Ectodermal cell (in vitro differentiated cells): ENCODE measurements around the gene SLC2A10.

ENCODE experiments used
- H3K27ac ChIP-seq: 2 replicates; pipeline ENCODE4 v1.7.0; 2013; ENCODE audit warnings: mild to moderate bottlenecking, low read depth, low read length; ENCODE audit not compliant: insufficient read depth, poor library complexity, severe bottlenecking
- H3K27me3 ChIP-seq: 2 replicates; pipeline ENCODE4 v1.7.0; 2013; ENCODE audit warnings: mild to moderate bottlenecking, low read length; ENCODE audit not compliant: insufficient read depth, control insufficient read depth, poor library complexity, severe bottlenecking
- H3K36me3 ChIP-seq: one replicate; pipeline ENCODE4 v1.7.0; 2013; ENCODE audit warnings: low read length; ENCODE audit not compliant: control insufficient read depth, insufficient read depth
- H3K4me1 ChIP-seq: one replicate; pipeline ENCODE4 v1.7.0; 2013; ENCODE audit warnings: low read length; ENCODE audit not compliant: control insufficient read depth, insufficient read depth
- H3K4me3 ChIP-seq: 2 replicates; pipeline ENCODE4 v1.7.0; 2013; ENCODE audit warnings: low read depth, low read length, control low read depth; ENCODE audit not compliant: insufficient read depth
- H3K9me3 ChIP-seq: 2 replicates; pipeline ENCODE4 v1.7.0; 2013; ENCODE audit warnings: mild to moderate bottlenecking, low read length, moderate library complexity; ENCODE audit not compliant: control insufficient read depth
- WGBS, 2 experiments: methylation state at CpG; one replicate each; pipeline ENCODE4 v1.1.7; 2013; ENCODE audit warnings: missing lambda C conversion rate in 2 of 2; 5-methylcytosine and 5-hydroxymethylcytosine counted together

SLC2A10 gene

DNA sequence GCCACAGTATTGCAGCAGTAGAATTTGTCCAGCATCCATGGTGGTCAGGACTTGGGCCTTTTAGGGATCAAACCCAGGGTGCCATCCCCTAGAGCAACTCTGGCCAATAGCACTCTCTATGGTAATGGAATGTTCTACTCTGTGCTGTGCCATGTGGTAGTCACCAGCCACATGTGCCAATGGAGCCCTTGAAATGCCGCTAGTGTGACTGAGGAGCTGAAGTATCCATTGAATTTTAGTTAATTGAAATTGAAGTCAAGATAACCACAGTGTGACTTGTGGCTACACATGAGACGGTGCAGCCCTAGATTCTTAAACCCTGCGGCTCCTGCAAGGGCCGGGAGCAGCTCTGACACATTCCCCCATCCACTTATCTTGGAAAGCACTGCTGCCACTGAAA, 54.6 kb downstream of the SLC2A10 start:
- Histone ChIP-seq H3K27me3 (no peaks in the 10 kb centered on the region), H3K36me3 (no peaks in the 10 kb centered on the region), H3K4me1 (peaks cover 5% of the 10 kb centered on the region), H3K27ac (no peak overlapping the region), H3K9me3 (no peaks in the 10 kb centered on the region), H3K4me3 (no peak overlapping the region)
- WGBS, 2 experiments = 92 to 93% methylated on average over 4 of the region's 4 CpGs

DNA sequence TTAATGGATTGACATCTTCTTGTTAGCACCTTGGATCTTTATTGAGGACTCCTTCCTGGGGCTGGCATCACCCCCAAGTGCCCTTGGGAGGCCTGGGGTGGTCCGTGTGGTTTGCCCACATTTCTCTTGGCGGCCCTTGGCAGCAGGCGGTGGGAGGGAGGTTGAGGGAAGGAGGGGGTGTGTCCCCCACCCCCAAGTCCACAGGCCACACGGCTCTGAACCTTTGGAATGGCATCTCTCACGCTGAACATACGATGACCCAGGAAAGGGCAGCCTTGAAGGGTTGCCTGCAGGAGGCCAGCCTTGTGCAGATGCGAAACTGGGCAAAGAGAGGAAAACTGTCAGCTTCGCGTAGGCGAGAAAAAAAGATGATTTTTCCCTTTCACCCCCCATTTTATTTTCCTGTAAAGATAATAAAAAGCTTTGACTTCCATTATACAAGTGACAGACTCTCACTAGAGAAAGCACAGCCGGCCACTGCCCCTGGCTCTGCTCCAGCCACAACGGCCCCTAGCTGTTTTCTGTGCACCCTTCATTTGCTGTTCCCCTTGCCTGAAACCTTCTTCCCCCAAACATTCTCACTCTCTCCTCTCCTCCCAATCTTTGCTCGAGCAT, 56.2 kb downstream of the SLC2A10 start:
- Histone ChIP-seq H3K27me3 (no peaks in the 10 kb centered on the region), H3K4me3 (no peak overlapping the region), H3K4me1 (peaks cover 5% of the 10 kb centered on the region), H3K9me3 (no peaks in the 10 kb centered on the region), H3K27ac (no peak overlapping the region), H3K36me3 (no peaks in the 10 kb centered on the region)
- 82 to 87% methylated on average over 13 of the region's 13 CpGs for WGBS, 2 experiments

GRCh38 chr20:46767127-46767761, 57.8 kb downstream of the SLC2A10 start:
- Histone ChIP-seq H3K27ac (no peak overlapping the region), H3K4me1 (peaks cover 5% of the 10 kb centered on the region), H3K36me3 (no peaks in the 10 kb centered on the region), H3K9me3 (no peaks in the 10 kb centered on the region), H3K27me3 (no peaks in the 10 kb centered on the region), H3K4me3 (no peak overlapping the region)
- WGBS, 2 experiments = 81% methylated on average over 4 of the region's 4 CpGs

GRCh38 chr20:46770330-46771194, 61.1 kb downstream of the SLC2A10 start:
- no peak overlapping the region for H3K27ac ChIP-seq
- H3K4me1 ChIP-seq = peaks cover under 1% of the 10 kb centered on the region
- no peak overlapping the region for H3K4me3 ChIP-seq
- no peaks in the 10 kb centered on the region for H3K27me3 ChIP-seq
- H3K36me3 ChIP-seq = no peaks in the 10 kb centered on the region
- H3K9me3 ChIP-seq = no peaks in the 10 kb centered on the region
- WGBS, 2 experiments = 88% methylated on average over 10 of the region's 10 CpGs

DNA sequence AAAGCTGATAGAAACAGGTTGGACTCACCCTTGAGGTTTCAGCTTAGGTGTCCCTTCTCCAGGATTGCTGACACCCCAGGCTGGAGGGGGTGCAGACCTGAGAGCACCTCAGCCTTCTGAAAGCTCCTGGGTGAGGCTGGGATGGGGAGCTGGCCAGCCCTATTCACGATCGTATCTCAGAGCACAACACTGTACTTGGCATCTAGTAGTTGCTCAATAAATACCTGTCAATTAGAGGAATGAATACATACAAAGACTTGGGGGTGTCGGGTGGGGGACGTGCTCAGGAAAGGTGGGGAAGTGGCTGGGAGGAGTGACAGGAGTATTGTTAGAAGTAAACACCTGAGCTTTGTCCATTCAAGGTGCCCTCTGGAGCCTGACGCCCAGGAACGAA, 61.7 kb downstream of the SLC2A10 start:
- no peaks in the 10 kb centered on the region for H3K9me3 ChIP-seq
- H3K4me1 ChIP-seq = no peaks in the 10 kb centered on the region
- H3K4me3 ChIP-seq = no peak overlapping the region
- no peaks in the 10 kb centered on the region for H3K36me3 ChIP-seq
- 95 to 96% methylated on average over 6 of the region's 6 CpGs for WGBS, 2 experiments
- no peaks in the 10 kb centered on the region for H3K27me3 ChIP-seq
- no peak overlapping the region for H3K27ac ChIP-seq

DNA sequence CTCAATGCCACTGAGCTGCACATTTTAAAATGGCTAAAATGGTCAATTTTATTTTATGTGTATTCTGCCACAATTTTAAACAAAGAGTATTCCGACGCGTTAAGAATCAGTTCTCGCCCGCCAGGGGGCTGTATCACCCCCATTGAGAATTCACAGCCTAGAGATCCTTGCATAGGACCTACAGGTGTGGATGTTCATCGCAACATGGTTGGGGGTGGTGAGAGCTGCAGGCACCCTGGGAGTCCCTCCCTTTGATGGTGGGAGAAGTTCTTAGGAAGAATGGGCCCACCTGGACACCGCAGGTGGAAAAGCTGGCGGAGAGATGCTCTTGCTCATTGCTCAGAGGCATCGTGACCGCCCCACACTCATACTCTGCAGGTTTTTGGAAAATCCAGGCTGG, 63.5 kb downstream of the SLC2A10 start:
- H3K27ac ChIP-seq = no peak overlapping the region
- 85 to 86% methylated on average over 10 of the region's 10 CpGs for WGBS, 2 experiments
- H3K36me3 ChIP-seq = no peaks in the 10 kb centered on the region
- no peaks in the 10 kb centered on the region for H3K27me3 ChIP-seq
- H3K4me1 ChIP-seq = no peaks in the 10 kb centered on the region
- no peak overlapping the region for H3K4me3 ChIP-seq
- no peaks in the 10 kb centered on the region for H3K9me3 ChIP-seq

DNA sequence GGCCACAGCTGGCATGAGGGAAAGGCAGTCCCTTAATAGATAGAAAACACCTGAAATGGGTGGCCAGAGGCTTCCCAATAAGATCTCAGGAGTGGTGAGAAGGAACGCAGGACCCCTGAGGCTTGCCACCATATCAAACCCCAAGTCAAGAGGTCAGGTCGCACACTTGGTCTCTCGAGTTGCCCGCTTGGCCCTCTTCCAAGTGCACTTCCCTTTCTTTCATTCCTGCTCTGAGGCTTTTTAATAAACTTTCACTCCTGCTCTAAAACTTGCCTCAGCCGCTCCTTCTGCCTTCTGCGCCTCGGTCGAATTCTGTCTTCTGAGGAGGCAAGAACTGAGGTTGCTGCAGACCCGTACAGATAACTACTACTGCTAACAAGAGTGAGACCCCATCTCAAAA, 64.2 kb downstream of the SLC2A10 start:
- H3K36me3 ChIP-seq = no peaks in the 10 kb centered on the region
- no peak overlapping the region for H3K27ac ChIP-seq
- H3K4me3 ChIP-seq = no peak overlapping the region
- H3K4me1 ChIP-seq = peaks cover 5% of the 10 kb centered on the region
- H3K9me3 ChIP-seq = no peaks in the 10 kb centered on the region
- 94 to 95% methylated on average over 9 of the region's 9 CpGs for WGBS, 2 experiments
- H3K27me3 ChIP-seq = no peaks in the 10 kb centered on the region

- Histone ChIP-seq H3K4me3 (no peak overlapping the region), H3K27ac (no peak overlapping the region), H3K4me1 (peaks cover 5% of the 10 kb centered on the region), H3K36me3 (no peaks in the 10 kb centered on the region), H3K27me3 (no peaks in the 10 kb centered on the region), H3K9me3 (no peaks in the 10 kb centered on the region)
- WGBS, 2 experiments = 56 to 64% methylated on average over 1 of the region's 2 CpGs
Observed at GRCh38 chr20:46774236-46774635, 64.8 kb downstream of the SLC2A10 start.

- no peaks in the 10 kb centered on the region for H3K36me3 ChIP-seq
- no peak overlapping the region for H3K4me3 ChIP-seq
- H3K4me1 ChIP-seq = peaks cover 9% of the 10 kb centered on the region
- no peaks in the 10 kb centered on the region for H3K9me3 ChIP-seq
- no peak overlapping the region for H3K27ac ChIP-seq
- no peaks in the 10 kb centered on the region for H3K27me3 ChIP-seq
- 90 to 94% methylated on average over 9 of the region's 9 CpGs for WGBS, 2 experiments
Observed at GRCh38 chr20:46774943-46775560, 65.6 kb downstream of the SLC2A10 start.

GRCh38 chr20:46775806-46776205, 66.4 kb downstream of the SLC2A10 start:
- H3K4me3 ChIP-seq = no peak overlapping the region
- no peaks in the 10 kb centered on the region for H3K9me3 ChIP-seq
- H3K36me3 ChIP-seq = no peaks in the 10 kb centered on the region
- no peaks in the 10 kb centered on the region for H3K27me3 ChIP-seq
- H3K27ac ChIP-seq = no peak overlapping the region
- peaks cover 12% of the 10 kb centered on the region for H3K4me1 ChIP-seq
- WGBS, 2 experiments = 90 to 100% methylated on average over 1 of the region's 1 CpG
